Measurements from ENCODE around the gene GPR158.
A peak's percentile ranks its signal among the peaks of the same experiment; 100 is the strongest.
"Not testable (repeated sequence)": the region's sequence is repeated elsewhere in the genome, so short reads cannot be mapped to it uniquely, and the experiment has no call there.

GPR158 gene

GRCh38 chr10:25304606-25305005 is 129.8 kb downstream of the GPR158 start:
- no peak for DNase-seq

GRCh38 chr10:25306386-25306785 is 131.6 kb downstream of the GPR158 start:
- DNase-seq, result no peak

- no peak for DNase-seq
Observed at GRCh38 chr10:25308278-25308677, 133.5 kb downstream of the GPR158 start.

GRCh38 chr10:25317596-25318211 is 142.9 kb downstream of the GPR158 start:
- not testable (repeated sequence) for DNase-seq

- DNase-seq, result peak; percentile 10
Observed at GRCh38 chr10:25327273-25327672, 152.5 kb downstream of the GPR158 start.

- DNase-seq, result no peak
Observed at GRCh38 chr10:25328361-25328760, 153.6 kb downstream of the GPR158 start.

GRCh38 chr10:25329587-25329986 is 154.8 kb downstream of the GPR158 start:
- not testable (repeated sequence) for DNase-seq

- DNase-seq, result no peak
Observed at GRCh38 chr10:25334445-25334844, 159.6 kb downstream of the GPR158 start.

GRCh38 chr10:25336330-25336729 is 161.5 kb downstream of the GPR158 start:
- DNase-seq, result no peak

- DNase-seq, result no peak
Observed at GRCh38 chr10:25338271-25338670, 163.5 kb downstream of the GPR158 start.

- no peak for DNase-seq
Observed at GRCh38 chr10:25339966-25340365, 165.2 kb downstream of the GPR158 start.

- no peak for DNase-seq
Observed at GRCh38 chr10:25349520-25349919, 174.7 kb downstream of the GPR158 start.

GRCh38 chr10:25356609-25357008 is 181.8 kb downstream of the GPR158 start:
- no peak for DNase-seq

- DNase-seq, result no peak
Observed at GRCh38 chr10:25357269-25357668, 182.5 kb downstream of the GPR158 start.

GRCh38 chr10:25382029-25382810 is 207.4 kb downstream of the GPR158 start:
- no peak for DNase-seq

GRCh38 chr10:25382901-25383300 is 208.1 kb downstream of the GPR158 start:
- DNase-seq, result not testable (repeated sequence)

GRCh38 chr10:25383686-25384085 is 208.9 kb downstream of the GPR158 start:
- DNase-seq, result no peak

GRCh38 chr10:25384618-25385017 is 209.8 kb downstream of the GPR158 start:
- no peak for DNase-seq

GRCh38 chr10:25388188-25388861 is 213.5 kb downstream of the GPR158 start:
- no peak for DNase-seq

- no peak for DNase-seq
Observed at GRCh38 chr10:25388862-25389206, 214.0 kb downstream of the GPR158 start.

GRCh38 chr10:25390733-25391132 is 215.9 kb downstream of the GPR158 start:
- no peak for DNase-seq

GRCh38 chr10:25392132-25392531 is 217.3 kb downstream of the GPR158 start:
- no peak for DNase-seq

GRCh38 chr10:25393621-25394020 is 218.8 kb downstream of the GPR158 start:
- DNase-seq, result no peak

- no peak for DNase-seq
Observed at GRCh38 chr10:25398680-25399079, 223.9 kb downstream of the GPR158 start.

All from NCI-H774 (cell line).